HCT116 (cell line): Measurements from ENCODE around the gene MIA2.
A peak's percentile ranks its signal among the peaks of the same experiment; 100 is the strongest.

Experiments used
- CEBPB ChIP-seq: IDR thresholded peaks from 2 replicates; pipeline ENCODE4 v1.6.1; 2012; ENCODE audit warnings: low read depth
- CTCF ChIP-seq, 3 experiments: fragments of 200-600 bp in 1 of 3; sonication (generic) in 1 of 3; IDR thresholded peaks in 2 of 3; conservative IDR thresholded peaks in 1 of 3; 2 replicates each; pipeline ENCODE4 v1.5.1; 2012 to 2017; ENCODE audit warnings: low read depth in 2 of 3, low read length in 2 of 3, antibody characterized with exemption in 1 of 3, borderline replicate concordance in 1 of 3, control low read depth in 1 of 3, mild to moderate bottlenecking in 1 of 3, mixed read lengths in 1 of 3, mixed run types in 1 of 3, moderate library complexity in 1 of 3; ENCODE audit not compliant: insufficient read depth in 1 of 3
- EGR1 ChIP-seq: IDR thresholded peaks from 2 replicates; pipeline ENCODE4 v1.6.1; 2012; ENCODE audit warnings: low read depth
- EZH2 ChIP-seq: fragments of 200-600 bp; sonication (generic); IDR thresholded peaks from 2 replicates; pipeline ENCODE4 v1.6.1; 2017; ENCODE audit warnings: antibody characterized with exemption, mixed run types
- MAX ChIP-seq: IDR thresholded peaks from 2 replicates; pipeline ENCODE4 v1.6.1; 2012
- POLR2A ChIP-seq: IDR thresholded peaks from 2 replicates; pipeline ENCODE4 v1.7.0; 2011; ENCODE audit warnings: borderline replicate concordance; ENCODE audit not compliant: insufficient read depth, insufficient read length; ENCODE audit errors: extremely low read depth
- POLR2AphosphoS5 ChIP-seq: IDR thresholded peaks from 2 replicates; pipeline ENCODE4 v1.6.1; 2011; ENCODE audit warnings: mild to moderate bottlenecking, low read depth, low read length, moderate library complexity
- RAD21 ChIP-seq: IDR thresholded peaks from 2 replicates; pipeline ENCODE4 v1.6.1; 2012; ENCODE audit warnings: low read depth, mild to moderate bottlenecking
- REST ChIP-seq: IDR thresholded peaks from 2 replicates; pipeline ENCODE4 v1.6.1; 2012; ENCODE audit warnings: low read depth
- SIN3A ChIP-seq: IDR thresholded peaks from 2 replicates; pipeline ENCODE4 v1.6.1; 2012; ENCODE audit warnings: low read depth
- TCF7L2 ChIP-seq: IDR thresholded peaks from 2 replicates; pipeline ENCODE4 v1.7.0; 2011; ENCODE audit warnings: borderline replicate concordance, inconsistent platforms; ENCODE audit not compliant: insufficient read depth, insufficient read length; ENCODE audit errors: extremely low read depth
- ZNF274 ChIP-seq: fragments of 200-500 bp; sonication (Bioruptor generic); IDR thresholded peaks from 2 replicates; pipeline ENCODE4 v1.6.1; 2014; ENCODE audit warnings: mild to moderate bottlenecking, low read depth, low read length, inconsistent platforms

- TF ChIP-seq CTCF (IDR thresholded peaks at IDR 0.05 in 2 of 3, conservative IDR thresholded peaks at IDR 0.05 in 1 of 3; ENCODE audit: borderline replicate concordance in 1 of 3, insufficient read depth in 1 of 3, low read depth in 2 of 3, low read length in 2 of 3) (peak in 2 of 3 experiments; percentile 25 to 31; a peak in 3 of 6 replicates), RAD21 (peak; percentile 58), TCF7L2 (no peak), REST (no peak), CEBPB (no peak), POLR2A (no peak), EZH2 (no peak), EGR1 (no peak), ZNF274 (no peak), MAX (no peak), SIN3A (no peak), POLR2AphosphoS5 (no peak)
Observed at GRCh38 chr14:39426605-39427004, 192.9 kb downstream of the MIA2 start.
